Activated CD8-positive, alpha-beta memory T cell treated with anti-CD3 and anti-CD28 coated beads, Interleukin-2, amount 50 U/mL, for 1 hour (primary cell): ENCODE data around the gene ANGPTL2.

Experiments
- DNase-seq: peaks from one replicate; pipeline ENCODE4 v3.0.0-alpha.2; 2020; ENCODE audit errors: extremely low read depth

ANGPTL2 gene

GRCh38 chr9:127096208-127096607, 26.2 kb downstream of the ANGPTL2 start:
- no peak for DNase-seq

GRCh38 chr9:127095411-127095810, 27.0 kb downstream of the ANGPTL2 start:
- DNase-seq: no peak

- no peak for DNase-seq
Observed at GRCh38 chr9:127093319-127094020, 29.0 kb downstream of the ANGPTL2 start.

GRCh38 chr9:127092041-127092608, 30.3 kb downstream of the ANGPTL2 start:
- no peak for DNase-seq

GRCh38 chr9:127091526-127091925, 30.9 kb downstream of the ANGPTL2 start:
- DNase-seq: no peak

GRCh38 chr9:127090341-127090985, 32.0 kb downstream of the ANGPTL2 start:
- no peak for DNase-seq

- no peak for DNase-seq
Observed at GRCh38 chr9:127089631-127090081, 32.8 kb downstream of the ANGPTL2 start.

- no peak for DNase-seq
Observed at GRCh38 chr9:127088724-127089615, 33.5 kb downstream of the ANGPTL2 start.

GRCh38 chr9:127087836-127088235, 34.6 kb downstream of the ANGPTL2 start:
- no peak for DNase-seq

- DNase-seq: no peak
Observed at GRCh38 chr9:127087411-127087810, 35.0 kb downstream of the ANGPTL2 start.

- DNase-seq: no peak
Observed at GRCh38 chr9:127086771-127087170, 35.7 kb downstream of the ANGPTL2 start.

- DNase-seq: no peak
Observed at GRCh38 chr9:127085186-127085585, 37.2 kb downstream of the ANGPTL2 start.

- no peak for DNase-seq
Observed at GRCh38 chr9:127084076-127085039, 38.1 kb downstream of the ANGPTL2 start.

GRCh38 chr9:127083138-127083980, 39.1 kb downstream of the ANGPTL2 start:
- DNase-seq: no peak

GRCh38 chr9:127081250-127082185, 40.9 kb downstream of the ANGPTL2 start:
- no peak for DNase-seq

GRCh38 chr9:127079446-127080140, 42.8 kb downstream of the ANGPTL2 start:
- DNase-seq: no peak

GRCh38 chr9:127078988-127079387, 43.4 kb downstream of the ANGPTL2 start:
- no peak for DNase-seq

- DNase-seq: no peak
Observed at GRCh38 chr9:127078336-127078735, 44.1 kb downstream of the ANGPTL2 start.
